NCI-H187 treated with DMSO at 0.1 percent for 48 hours (cell line): ENCODE results near the gene STIM1.

ENCODE experiments used
- DNase-seq: peaks from one replicate; lab custom pipeline; 2025; lab: John Stamatoyannopoulos, UW

The STIM1 gene

DNA sequence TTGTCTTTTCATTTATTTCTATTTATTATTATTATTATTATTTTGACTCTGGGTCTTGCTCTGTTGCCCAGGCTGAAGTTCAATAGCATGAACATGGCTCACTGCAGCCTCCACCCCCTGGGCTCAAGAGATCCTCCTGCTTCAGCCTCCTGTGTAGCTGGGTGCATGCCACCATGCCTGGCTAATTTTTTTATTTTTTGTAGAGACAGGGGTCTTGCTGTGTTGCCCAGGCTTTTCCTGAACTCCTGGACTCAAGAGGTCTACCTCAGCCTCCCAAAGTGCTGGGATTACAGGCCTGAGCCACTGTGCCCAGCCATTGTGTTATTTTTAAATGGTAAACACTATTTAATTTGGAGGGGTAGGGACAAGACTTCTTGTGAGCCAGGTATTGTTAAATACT, 215.9 kb downstream of the STIM1 start:
- DNase-seq: no peak

GRCh38 chr11:4071914-4072313, 216.4 kb downstream of the STIM1 start:
- DNase-seq: no peak

DNA sequence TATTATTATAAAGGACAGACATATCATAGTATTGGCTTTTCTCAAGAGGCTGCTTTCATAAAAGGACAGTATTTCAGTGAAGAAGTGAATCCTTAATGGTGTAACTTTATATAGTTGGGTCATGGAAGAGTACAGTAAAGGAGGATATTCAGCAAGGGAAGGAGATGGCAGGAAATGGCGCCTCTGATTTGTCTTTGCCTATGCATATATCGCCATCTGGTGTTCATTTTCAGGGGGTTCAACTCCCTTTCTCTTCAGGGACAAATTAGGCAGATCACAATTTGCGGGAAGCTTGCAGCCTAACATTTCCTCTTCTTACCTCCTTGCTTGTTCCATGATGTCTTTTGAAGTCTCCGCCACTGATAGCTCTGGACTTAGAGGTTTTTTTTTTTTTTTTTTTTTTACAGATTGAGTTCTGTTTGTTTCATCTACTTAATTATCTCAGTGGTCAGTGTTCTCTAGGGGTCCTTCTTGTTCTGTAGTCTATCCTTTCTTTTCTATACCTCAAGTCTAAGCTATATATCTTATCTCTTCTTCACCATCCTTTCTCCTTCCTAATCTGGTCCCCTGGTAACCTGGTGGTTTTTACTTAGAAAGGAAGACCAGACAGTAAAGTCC, 217.3 kb downstream of the STIM1 start:
- peak; percentile 50 for DNase-seq

DNA sequence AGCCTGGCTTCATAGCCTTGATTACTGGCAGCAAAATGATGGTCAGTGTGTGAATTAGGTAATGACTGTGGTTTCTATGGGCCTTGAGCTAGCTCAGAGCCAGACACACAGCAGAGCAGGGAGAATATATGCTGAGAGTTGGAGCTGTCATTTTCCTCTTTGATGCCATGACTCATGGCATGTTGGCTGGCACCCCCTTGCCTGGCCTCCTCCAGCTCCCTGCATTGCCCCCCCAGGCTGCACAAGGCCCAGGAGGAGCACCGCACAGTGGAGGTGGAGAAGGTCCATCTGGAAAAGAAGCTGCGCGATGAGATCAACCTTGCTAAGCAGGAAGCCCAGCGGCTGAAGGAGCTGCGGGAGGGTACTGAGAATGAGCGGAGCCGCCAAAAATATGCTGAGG, 218.8 kb downstream of the STIM1 start:
- DNase-seq: no peak

GRCh38 chr11:4076774-4077173, 221.3 kb downstream of the STIM1 start:
- no peak for DNase-seq

DNA sequence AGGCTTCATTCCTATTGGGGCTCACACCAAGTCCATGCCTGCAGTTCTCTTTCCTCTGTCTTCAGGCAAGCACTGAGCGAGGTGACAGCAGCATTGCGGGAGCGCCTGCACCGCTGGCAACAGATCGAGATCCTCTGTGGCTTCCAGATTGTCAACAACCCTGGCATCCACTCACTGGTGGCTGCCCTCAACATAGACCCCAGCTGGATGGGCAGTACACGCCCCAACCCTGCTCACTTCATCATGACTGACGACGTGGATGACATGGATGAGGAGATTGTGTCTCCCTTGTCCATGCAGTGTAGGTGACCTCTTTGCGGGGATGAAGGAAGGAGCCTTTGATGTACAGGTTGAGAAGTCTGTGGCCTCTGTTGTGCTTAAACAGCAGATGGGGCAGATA, 227.7 kb downstream of the STIM1 start:
- no peak for DNase-seq

- no peak for DNase-seq
These were observed 229.1 kb downstream of the STIM1 start for GRCh38 chr11:4084406-4085125.

GRCh38 chr11:4085575-4085974, 230.1 kb downstream of the STIM1 start:
- no peak for DNase-seq

DNA sequence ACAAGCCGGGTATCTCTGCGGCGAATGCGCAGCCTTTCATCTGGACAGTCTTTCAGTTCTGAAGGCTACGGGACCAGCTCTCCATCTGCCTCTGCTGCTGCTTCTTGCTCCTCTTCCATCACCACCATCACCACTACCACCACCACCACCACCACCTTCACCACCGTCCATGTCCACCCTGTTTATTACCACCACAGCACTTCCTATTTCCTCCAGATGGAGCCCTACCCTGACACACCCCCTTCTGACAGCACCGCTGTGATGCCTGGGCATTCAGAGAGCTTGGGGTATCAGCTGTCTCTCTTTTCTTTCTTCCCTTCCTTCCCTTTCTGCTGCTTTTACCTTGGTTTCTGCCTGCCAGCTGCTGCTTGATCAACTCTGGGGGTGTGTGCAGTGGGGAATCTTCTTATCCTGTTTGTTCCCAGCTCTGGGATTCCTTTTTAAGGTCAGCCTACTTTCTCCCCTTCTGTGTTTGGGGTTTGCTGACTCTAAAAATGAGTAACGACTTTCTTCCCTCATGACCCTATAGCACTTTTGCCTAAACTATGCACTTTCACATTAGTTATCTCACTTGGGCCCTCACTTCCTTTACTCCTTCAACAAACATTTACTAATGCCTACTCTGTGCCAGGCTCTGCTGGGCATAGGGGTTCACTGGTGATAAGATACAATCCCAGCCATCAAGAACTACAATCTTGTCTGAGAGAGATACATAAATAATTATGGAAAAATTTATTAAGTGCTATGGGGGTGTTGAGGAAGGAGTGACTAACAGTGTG, 231.3 kb downstream of the STIM1 start:
- no peak for DNase-seq

- no peak for DNase-seq
These were observed 232.1 kb downstream of the STIM1 start for GRCh38 chr11:4087551-4087950.

- DNase-seq: no peak
These were observed 234.8 kb downstream of the STIM1 start for GRCh38 chr11:4090258-4090657.

DNA sequence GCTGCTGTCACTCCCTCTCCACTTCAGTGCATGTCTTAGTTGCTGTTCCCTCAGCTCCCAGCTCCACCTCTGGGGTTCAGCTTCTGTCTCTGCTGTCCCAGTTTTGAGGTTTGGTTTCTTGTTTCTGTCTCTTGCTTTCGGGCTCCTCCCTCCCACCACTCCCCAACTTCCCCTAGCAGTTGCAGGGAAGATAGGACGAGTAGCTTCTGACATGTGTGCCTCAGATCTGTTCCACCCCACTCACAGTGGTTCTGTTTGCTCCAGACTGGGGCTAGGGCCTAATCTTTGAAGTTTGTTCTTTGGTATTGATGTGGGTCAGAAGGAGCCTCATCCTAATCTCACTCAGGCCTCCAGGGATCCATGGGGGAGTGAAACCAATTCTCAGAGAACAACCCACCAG, 236.6 kb downstream of the STIM1 start:
- DNase-seq: no peak

DNA sequence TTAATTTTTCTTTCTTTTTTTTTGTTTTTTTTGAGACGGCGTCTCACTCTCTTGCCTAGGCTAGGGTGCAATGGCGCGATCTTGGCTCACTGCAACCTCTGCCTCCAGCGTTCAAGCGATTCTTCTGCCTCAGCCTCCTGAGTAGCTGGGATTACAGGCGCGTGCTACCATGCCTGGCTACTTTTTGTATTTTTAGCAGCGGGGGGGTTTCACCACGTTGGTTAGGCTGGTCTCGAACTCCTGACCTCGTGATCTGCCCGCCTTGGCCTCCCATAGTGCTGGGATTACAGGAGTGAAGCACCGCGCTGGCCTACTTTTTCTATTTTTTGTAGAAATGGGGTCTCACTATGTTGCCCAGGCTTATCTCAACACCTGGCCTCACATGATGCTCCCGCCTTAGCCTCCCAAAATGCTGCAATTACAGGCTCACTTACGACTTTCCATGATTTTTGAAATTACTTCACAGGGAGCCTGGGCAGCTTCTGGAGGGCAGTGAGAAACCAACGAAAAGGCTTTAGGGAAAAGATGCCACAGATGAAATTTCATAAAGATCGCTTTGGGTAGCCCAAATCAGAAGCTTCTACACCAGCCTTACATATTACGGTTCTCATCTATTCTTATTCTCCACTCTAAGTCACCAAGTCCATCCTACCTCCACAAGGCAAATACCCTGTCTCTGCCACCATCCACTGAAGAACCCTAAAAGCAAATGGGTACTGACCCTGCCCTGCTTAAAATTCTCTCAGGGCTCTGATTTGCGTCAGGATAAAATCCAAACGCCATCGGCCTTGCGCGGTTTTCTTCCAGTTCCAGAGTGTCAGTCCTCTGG, 238.3 kb downstream of the STIM1 start:
- no peak for DNase-seq

GRCh38 chr11:4094348-4095291, 239.2 kb downstream of the STIM1 start, which contains the start of gene RRM1:
RRM1 (plus strand) TSS chr11:4094799; CDS start chr11:4095013, 214 bp downstream.
- peak; percentile 92 for DNase-seq

- DNase-seq: no peak
These were observed 240.2 kb downstream of the STIM1 start for GRCh38 chr11:4095509-4096230.

GRCh38 chr11:4098026-4098621, 242.7 kb downstream of the STIM1 start:
- no peak for DNase-seq

DNA sequence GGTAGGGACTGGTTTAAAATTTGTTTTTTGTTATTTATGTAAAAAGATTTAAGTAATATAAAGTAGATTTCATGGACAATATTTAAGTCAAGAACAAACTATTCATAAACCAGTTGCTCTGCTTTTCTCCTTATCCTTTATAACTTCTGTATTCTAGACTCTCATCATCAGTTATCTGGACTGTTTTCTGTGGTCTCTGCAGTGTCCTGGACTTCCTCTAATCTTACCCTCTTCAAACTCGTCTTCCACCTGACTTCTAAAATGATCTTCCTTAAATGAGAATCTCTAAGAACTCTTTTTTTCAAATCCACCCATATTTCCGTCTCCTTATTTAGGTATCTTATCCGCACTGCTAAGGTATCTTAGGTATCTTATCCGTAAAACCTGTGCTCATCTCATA, 247.2 kb downstream of the STIM1 start:
- DNase-seq: no peak

DNA sequence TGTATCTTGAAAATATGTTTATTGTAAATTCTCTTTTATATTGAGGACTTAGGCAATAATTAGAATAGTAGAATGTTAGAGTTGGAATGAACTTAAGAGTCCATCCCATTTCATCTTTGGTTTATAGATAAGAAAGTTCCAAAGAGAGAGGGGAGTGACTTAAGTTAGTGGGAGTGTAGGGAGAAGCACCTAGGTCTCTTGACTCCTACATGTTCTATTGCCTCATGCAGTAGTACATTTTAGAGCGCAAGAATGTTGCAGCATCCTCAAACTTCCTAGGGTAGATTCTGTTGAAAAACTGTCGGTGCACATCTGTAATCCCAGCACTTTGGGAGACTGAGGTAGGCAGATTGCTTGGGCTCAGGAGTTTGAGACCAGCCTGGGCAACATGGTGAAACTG, 247.8 kb downstream of the STIM1 start:
- no peak for DNase-seq

DNA sequence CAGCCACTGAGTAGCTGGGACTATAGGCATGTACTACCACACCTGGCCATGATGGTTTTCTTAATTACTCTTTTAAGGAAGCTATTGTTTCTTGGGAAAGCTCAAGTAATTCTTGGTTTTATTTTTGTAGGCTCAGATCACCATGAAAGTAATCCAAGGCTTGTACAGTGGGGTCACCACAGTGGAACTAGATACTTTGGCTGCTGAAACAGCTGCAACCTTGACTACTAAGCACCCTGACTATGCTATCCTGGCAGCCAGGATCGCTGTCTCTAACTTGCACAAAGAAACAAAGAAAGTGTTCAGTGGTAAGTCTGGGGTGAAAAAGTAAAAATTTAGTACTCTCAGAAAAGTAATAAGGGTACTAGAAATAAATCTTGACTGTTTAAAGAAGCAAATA, 250.5 kb downstream of the STIM1 start:
- no peak for DNase-seq

DNA sequence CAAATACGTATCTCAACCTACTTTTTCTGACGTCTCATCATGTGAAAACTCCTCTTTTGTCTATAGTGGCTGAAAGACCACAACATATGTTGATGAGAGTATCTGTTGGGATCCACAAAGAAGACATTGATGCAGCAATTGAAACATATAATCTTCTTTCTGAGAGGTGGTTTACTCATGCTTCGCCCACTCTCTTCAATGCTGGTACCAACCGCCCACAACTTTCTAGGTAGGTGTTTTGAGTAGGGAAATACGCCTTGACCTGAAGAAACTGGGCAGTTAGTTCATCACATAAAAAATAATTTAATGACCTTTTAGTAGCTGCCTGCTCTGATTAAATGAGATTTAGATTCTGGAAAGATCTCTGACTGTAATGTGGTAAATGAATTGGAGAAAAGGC, 256.4 kb downstream of the STIM1 start:
- DNase-seq: no peak
